ENCODE data around the gene SKI. TPM values are rescaled to one million over a fixed set of nuclear protein-coding genes. Genes with fewer than 3 reads are reported as not detected.

Gene SKI
- total and polyA plus RNA-seq, 7 donors: 7.7 to 32.1 (median 21.4) TPM

- intact Hi-C loops (cut with DNase I): no loop called here
These were observed 124.3 kb downstream of the SKI start for GRCh38 chr1:2352341-2352896.

GRCh38 chr1:2352897-2353550 is 124.9 kb downstream of the SKI start:
- intact Hi-C loops (cut with DNase I): no loop called here
- ATAC-seq (no peak), DNase-seq (peak; percentile 13 to 50)
- 69 to 73% (median 72%) methylated on average over 20 to 21 of the region's 21 CpGs for WGBS, 3 donors
- H3K27ac ChIP-seq: no peak overlapping the region
- no peaks in the 10 kb centered on the region for H3K36me3 ChIP-seq (ENCODE audit: insufficient read depth in 1 of 2, low read depth in 1 of 2)
- no peak overlapping the region for H3K4me3 ChIP-seq
- TF ChIP-seq CTCF (IDR thresholded peaks at IDR 0.05): no peak
- no peaks in the 10 kb centered on the region for H3K9me3 ChIP-seq
- no peaks in the 10 kb centered on the region for H3K4me1 ChIP-seq
- no peaks in the 10 kb centered on the region for H3K27me3 ChIP-seq (ENCODE audit: insufficient read depth in 3 of 3, low read length in 2 of 3)

More at GRCh38 chr1:2352341-2352896, 124.3 kb downstream of the SKI start:
- no peaks in the 10 kb centered on the region for H3K4me1 ChIP-seq
- TF ChIP-seq CTCF (IDR thresholded peaks at IDR 0.05): no peak
- no peak overlapping the region for H3K4me3 ChIP-seq
- peak; percentile 7 to 19 for DNase-seq
- no peak for ATAC-seq
- WGBS, 3 donors: 93 to 95% (median 93%) methylated on average over 11 of the region's 11 CpGs
- no peaks in the 10 kb centered on the region for H3K27me3 ChIP-seq (ENCODE audit: insufficient read depth in 3 of 3, low read length in 2 of 3)
- no peak overlapping the region for H3K27ac ChIP-seq
- H3K9me3 ChIP-seq: no peaks in the 10 kb centered on the region
- H3K36me3 ChIP-seq (ENCODE audit: insufficient read depth in 1 of 2, low read depth in 1 of 2): no peaks in the 10 kb centered on the region

GRCh38 chr1:2353551-2354438 is 125.7 kb downstream of the SKI start:
- Histone ChIP-seq H3K27ac (no peak overlapping the region), H3K4me1 (no peaks in the 10 kb centered on the region), H3K4me3 (no peak overlapping the region), H3K9me3 (no peaks in the 10 kb centered on the region), H3K36me3 (ENCODE audit: insufficient read depth in 1 of 2, low read depth in 1 of 2) (no peaks in the 10 kb centered on the region), H3K27me3 (ENCODE audit: insufficient read depth in 3 of 3, low read length in 2 of 3) (no peaks in the 10 kb centered on the region)
- TF ChIP-seq CTCF (IDR thresholded peaks at IDR 0.05): no peak
- intact Hi-C loops (cut with DNase I): no loop called here
- WGBS, 3 donors: 80 to 84% (median 82%) methylated on average over 28 of the region's 28 CpGs
- ATAC-seq: no peak
- DNase-seq: peak; percentile 8 to 52

- ATAC-seq (no peak), DNase-seq (peak in 1 of 2 donors; percentile 50)
- 71 to 80% (median 79%) methylated on average over 38 of the region's 38 CpGs for WGBS, 3 donors
- H3K27me3 ChIP-seq (ENCODE audit: insufficient read depth in 3 of 3, low read length in 2 of 3): no peaks in the 10 kb centered on the region
- no peak overlapping the region for H3K4me3 ChIP-seq
- no peaks in the 10 kb centered on the region for H3K9me3 ChIP-seq
- no peaks in the 10 kb centered on the region for H3K4me1 ChIP-seq
- TF ChIP-seq CTCF (IDR thresholded peaks at IDR 0.05): no peak
- intact Hi-C loops (cut with DNase I): no loop called here
- H3K36me3 ChIP-seq (ENCODE audit: insufficient read depth in 1 of 2, low read depth in 1 of 2): no peaks in the 10 kb centered on the region
- no peak overlapping the region for H3K27ac ChIP-seq
These were observed 126.6 kb downstream of the SKI start for GRCh38 chr1:2354511-2355372.
